ENCODE data around the gene P2RY14. TPM values are rescaled to one million over a fixed set of nuclear protein-coding genes. Genes with fewer than 3 reads are reported as not detected.

Gene P2RY14
- total and polyA plus RNA-seq, 2 of the 13 experiments (the other 11 are each of a cell fraction or from before 2014, with no cell fraction given), result not detected

DNA sequence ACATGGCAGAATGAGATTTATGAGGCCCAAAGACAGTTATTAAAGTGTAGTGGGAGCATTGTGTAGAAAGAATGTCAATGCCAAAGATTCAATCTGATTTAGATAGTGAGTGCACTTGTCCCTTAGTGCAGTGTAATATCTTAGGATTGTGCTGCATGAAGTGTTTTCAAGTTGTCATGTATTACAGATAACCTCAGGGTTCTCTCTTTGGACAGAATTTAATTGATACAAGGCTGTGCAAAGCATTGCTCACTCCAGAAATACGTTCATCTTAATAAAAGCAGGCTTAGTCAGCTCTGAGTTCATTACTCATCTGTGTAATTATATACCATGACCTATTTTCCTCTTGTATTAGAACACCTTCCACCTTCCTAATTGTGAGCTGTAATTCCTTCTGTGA lies 59.3 kb downstream of the P2RY14 start:
- intact Hi-C loops (cut with micrococcal nuclease; ENCODE audit: unreplicated experiment), result no loop called here
- in situ Hi-C loops (cut with HindIII; ENCODE audit: extremely low pct_ligation_motif_present, low pct_unique_long_range_greater_than_20kb), result loop anchor here (25.0 kb wide), 1 partner anchor 568 kb away; no protein-coding TSS in a partner anchor
- no peak for ATAC-seq
- Histone ChIP-seq H4K20me1 (ENCODE audit: insufficient read depth, low read length) (no peaks in the 10 kb centered on the region), H3K9ac (ENCODE audit: insufficient read depth, low read depth, low read length) (no peak overlapping the region), H3K27ac (ENCODE audit: extremely low read length, insufficient read depth, low read length) (no peak overlapping the region), H3K79me2 (ENCODE audit: insufficient read depth, low read length) (no peaks in the 10 kb centered on the region), H3K9me3 (ENCODE audit: low read length) (peaks cover 6% of the 10 kb centered on the region; the same call in 1 of the 2 replicates), H3K36me3 (replicated peaks in 1 of 2; ENCODE audit: control insufficient read depth in 1 of 2, insufficient read depth in 2 of 2, low read length in 2 of 2) (no peaks in the 10 kb centered on the region), H3K4me1 (ENCODE audit: insufficient read depth, low read length) (peaks cover 7% of the 10 kb centered on the region; the same call in 1 of the 2 replicates), H3K4me3 (replicated peaks in 1 of 3; ENCODE audit: insufficient read depth in 1 of 3, low read depth in 2 of 3, low read length in 3 of 3) (no peak overlapping the region), H2AFZ (ENCODE audit: low read length) (no peak overlapping the region), H3K27me3 (ENCODE audit: control insufficient read depth in 1 of 2, insufficient read depth in 2 of 2, low read length in 2 of 2) (no peaks in the 10 kb centered on the region), H3K4me2 (ENCODE audit: low read depth, low read length) (no peak overlapping the region)
- CTCF ChIA-PET (ENCODE audit: low intra/inter-chr PET ratio, low total read pairs), result no interaction called here
- 67% methylated on average over 1 of the region's 1 CpG for WGBS (ENCODE audit: low lambda C conversion rate)
- POLR2A ChIA-PET, result no interaction called here
- no TSS peak for BruUV-seq (replicated peaks)
- FAIRE-seq, result no peak
- no peak for DNase-seq (ENCODE audit: low spot score)
- TF ChIP-seq, protein P1, sequence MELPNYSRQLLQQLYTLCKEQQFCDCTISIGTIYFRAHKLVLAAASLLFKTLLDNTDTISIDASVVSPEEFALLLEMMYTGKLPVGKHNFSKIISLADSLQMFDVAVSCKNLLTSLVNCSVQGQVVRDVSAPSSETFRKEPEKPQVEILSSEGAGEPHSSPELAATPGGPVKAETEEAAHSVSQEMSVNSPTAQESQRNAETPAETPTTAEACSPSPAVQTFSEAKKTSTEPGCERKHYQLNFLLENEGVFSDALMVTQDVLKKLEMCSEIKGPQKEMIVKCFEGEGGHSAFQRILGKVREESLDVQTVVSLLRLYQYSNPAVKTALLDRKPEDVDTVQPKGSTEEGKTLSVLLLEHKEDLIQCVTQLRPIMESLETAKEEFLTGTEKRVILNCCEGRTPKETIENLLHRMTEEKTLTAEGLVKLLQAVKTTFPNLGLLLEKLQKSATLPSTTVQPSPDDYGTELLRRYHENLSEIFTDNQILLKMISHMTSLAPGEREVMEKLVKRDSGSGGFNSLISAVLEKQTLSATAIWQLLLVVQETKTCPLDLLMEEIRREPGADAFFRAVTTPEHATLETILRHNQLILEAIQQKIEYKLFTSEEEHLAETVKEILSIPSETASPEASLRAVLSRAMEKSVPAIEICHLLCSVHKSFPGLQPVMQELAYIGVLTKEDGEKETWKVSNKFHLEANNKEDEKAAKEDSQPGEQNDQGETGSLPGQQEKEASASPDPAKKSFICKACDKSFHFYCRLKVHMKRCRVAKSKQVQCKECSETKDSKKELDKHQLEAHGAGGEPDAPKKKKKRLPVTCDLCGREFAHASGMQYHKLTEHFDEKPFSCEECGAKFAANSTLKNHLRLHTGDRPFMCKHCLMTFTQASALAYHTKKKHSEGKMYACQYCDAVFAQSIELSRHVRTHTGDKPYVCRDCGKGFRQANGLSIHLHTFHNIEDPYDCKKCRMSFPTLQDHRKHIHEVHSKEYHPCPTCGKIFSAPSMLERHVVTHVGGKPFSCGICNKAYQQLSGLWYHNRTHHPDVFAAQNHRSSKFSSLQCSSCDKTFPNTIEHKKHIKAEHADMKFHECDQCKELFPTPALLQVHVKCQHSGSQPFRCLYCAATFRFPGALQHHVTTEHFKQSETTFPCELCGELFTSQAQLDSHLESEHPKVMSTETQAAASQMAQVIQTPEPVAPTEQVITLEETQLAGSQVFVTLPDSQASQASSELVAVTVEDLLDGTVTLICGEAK (IDR thresholded peaks at IDR 0.05), result no peak
- TF ChIP-seq, protein P1 (CRISPR knock-in tag; IDR thresholded peaks at IDR 0.05), result no peak
- TF ChIP-seq PHB2 (IDR thresholded peaks at IDR 0.05; ENCODE audit: partially characterized antibody), result no peak
- TF ChIP-seq KDM5A (IDR thresholded peaks at IDR 0.05; ENCODE audit: borderline replicate concordance, low read length), result no peak
- no peak for TF ChIP-seq DR1 (CRISPR knock-in tag; IDR thresholded peaks at IDR 0.05)
- no peak for TF ChIP-seq DDIT3 (CRISPR knock-in tag; IDR thresholded peaks at IDR 0.05)
- TF ChIP-seq ZNF17 (CRISPR knock-in tag; IDR thresholded peaks at IDR 0.05), result no peak
- no peak for TF ChIP-seq ZNF891 (CRISPR knock-in tag; IDR thresholded peaks at IDR 0.05)
- no peak for TF ChIP-seq CTCF (CRISPR knock-in tag; IDR thresholded peaks at IDR 0.05)
- TF ChIP-seq RBFOX2 (IDR thresholded peaks at IDR 0.05; ENCODE audit: low read depth, low read length), result no peak
- TF ChIP-seq SRF (IDR thresholded peaks at IDR 0.05; ENCODE audit: low read depth, low read length), result no peak
- no peak for TF ChIP-seq YEATS2 (CRISPR knock-in tag; IDR thresholded peaks at IDR 0.05; ENCODE audit: borderline replicate concordance)
- TF ChIP-seq SMC3 (IDR thresholded peaks at IDR 0.05; ENCODE audit: low read length), result no peak
- no peak for TF ChIP-seq RFX5 (IDR thresholded peaks at IDR 0.05; ENCODE audit: low read depth, low read length)
- TF ChIP-seq ZNF441 (CRISPR knock-in tag; IDR thresholded peaks at IDR 0.05; ENCODE audit: borderline replicate concordance), result no peak
- no peak for TF ChIP-seq NR3C1 (CRISPR knock-in tag; IDR thresholded peaks at IDR 0.05)

Data from HepG2 (cell line).